ENCODE data around the gene OBSCN.
"Not testable (repeated sequence)": the region's sequence is repeated elsewhere in the genome, so short reads cannot be mapped to it uniquely, and the experiment has no call there.

Gene OBSCN

GRCh38 chr1:228219245-228219961 is 11.6 kb downstream of the OBSCN start:
- no peak overlapping the region for H3K27ac ChIP-seq (replicated peaks)
- TF ChIP-seq SPI1 (IDR thresholded peaks at IDR 0.05; ENCODE audit: borderline replicate concordance, low read depth), result no peak
- TF ChIP-seq GABPA (IDR thresholded peaks at IDR 0.05; ENCODE audit: low read depth), result no peak
- no peak for TF ChIP-seq POLR2AphosphoS5 (IDR thresholded peaks at IDR 0.05; ENCODE audit: low read depth)
- no peak for TF ChIP-seq REST (IDR thresholded peaks at IDR 0.05; ENCODE audit: insufficient replicate concordance, low read depth)
- no peak for TF ChIP-seq CTCF (IDR thresholded peaks at IDR 0.05; ENCODE audit: insufficient read depth, low read length)
- no peak for DNase-seq (ENCODE audit: low read depth in 1 of 2, low spot score in 1 of 2)
- no peak overlapping the region for H3K4me3 ChIP-seq (replicated peaks; ENCODE audit: insufficient read depth, low read length)
- H3K27me3 ChIP-seq (ENCODE audit: insufficient read depth, poor library complexity, severe bottlenecking), result peaks cover under 1% of the 10 kb centered on the region

DNA sequence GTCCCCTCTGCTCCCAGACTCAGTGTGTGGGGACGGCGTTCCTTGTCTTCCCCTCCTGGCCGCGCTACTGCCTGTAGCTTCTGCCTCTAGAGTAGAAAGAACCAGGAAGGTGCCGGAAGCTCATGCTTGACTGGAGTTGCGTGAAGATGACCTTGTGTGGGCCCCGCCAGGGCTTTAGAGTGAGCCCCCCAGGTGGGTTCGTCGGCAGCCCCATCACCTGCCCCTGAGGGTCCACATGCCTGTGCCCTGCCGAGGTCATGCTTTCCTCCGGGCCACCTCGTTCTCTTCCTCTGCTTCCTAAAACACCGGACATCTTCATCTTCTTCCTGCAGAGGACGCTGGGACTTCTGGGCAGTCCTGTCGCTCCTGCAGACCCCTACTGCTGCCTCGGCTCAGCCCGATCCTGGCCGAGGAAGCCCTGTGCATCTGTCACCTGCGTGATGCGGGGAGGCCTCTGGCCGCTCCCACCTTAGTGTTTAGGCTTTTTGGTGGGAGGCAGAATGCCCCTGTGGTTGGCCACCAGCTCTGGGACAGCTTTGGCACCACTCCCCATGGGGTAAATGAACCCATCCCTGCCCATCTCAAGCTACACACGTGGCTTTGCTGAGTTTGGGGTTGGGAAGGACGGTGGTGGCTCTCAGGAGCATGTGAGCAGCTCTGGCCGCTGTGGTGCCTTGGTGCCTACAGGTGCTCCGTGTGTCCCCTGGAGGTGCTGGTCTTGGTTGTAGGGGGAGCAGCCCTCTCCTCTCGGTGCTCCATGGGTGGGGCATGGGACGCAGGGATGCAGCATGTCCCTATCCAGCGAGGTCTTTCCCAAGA is 12.3 kb downstream of the OBSCN start:
- DNase-seq (ENCODE audit: low read depth in 1 of 2, low spot score in 1 of 2), result no peak
- TF ChIP-seq POLR2AphosphoS5 (IDR thresholded peaks at IDR 0.05; ENCODE audit: low read depth) (no peak), SPI1 (IDR thresholded peaks at IDR 0.05; ENCODE audit: borderline replicate concordance, low read depth) (no peak), REST (IDR thresholded peaks at IDR 0.05; ENCODE audit: insufficient replicate concordance, low read depth) (no peak), CTCF (IDR thresholded peaks at IDR 0.05; ENCODE audit: insufficient read depth, low read length) (no peak), GABPA (IDR thresholded peaks at IDR 0.05; ENCODE audit: low read depth) (no peak)
- Histone ChIP-seq H3K27me3 (ENCODE audit: insufficient read depth, poor library complexity, severe bottlenecking) (no peaks in the 10 kb centered on the region), H3K27ac (replicated peaks) (no peak overlapping the region), H3K4me3 (replicated peaks; ENCODE audit: insufficient read depth, low read length) (no peak overlapping the region)

GRCh38 chr1:228221097-228221496 is 13.3 kb downstream of the OBSCN start:
- not testable (repeated sequence) for DNase-seq (ENCODE audit: low read depth in 1 of 2, low spot score in 1 of 2); H3K27ac ChIP-seq (replicated peaks); H3K27me3 ChIP-seq (ENCODE audit: insufficient read depth, poor library complexity, severe bottlenecking); H3K4me3 ChIP-seq (replicated peaks; ENCODE audit: insufficient read depth, low read length)

DNA sequence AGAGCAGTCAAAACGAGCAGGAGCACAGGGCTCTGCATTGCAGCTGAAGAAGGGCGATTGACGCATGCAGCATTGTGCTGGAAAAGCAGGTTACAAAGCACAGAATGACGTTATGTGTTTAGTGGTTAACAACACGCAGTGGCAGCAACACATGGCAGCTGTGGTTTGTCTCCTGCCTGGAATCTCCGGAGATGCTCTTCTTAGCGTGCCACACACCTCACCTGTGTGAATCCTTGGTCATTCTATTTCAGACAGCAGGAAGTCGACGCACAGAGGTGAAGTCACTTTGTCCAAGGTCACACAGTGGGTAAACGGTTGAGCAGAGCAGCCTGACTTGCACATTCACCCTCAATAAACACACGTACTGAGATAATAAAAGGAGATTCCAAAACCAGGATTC is 14.7 kb downstream of the OBSCN start:
- no peak for DNase-seq (ENCODE audit: low read depth in 1 of 2, low spot score in 1 of 2)

More for the DNA sequence above, 14.7 kb downstream of the OBSCN start:
- Histone ChIP-seq H3K27ac (replicated peaks) (no peak overlapping the region), H3K27me3 (ENCODE audit: insufficient read depth, poor library complexity, severe bottlenecking) (no peaks in the 10 kb centered on the region), H3K4me3 (replicated peaks; ENCODE audit: insufficient read depth, low read length) (no peak overlapping the region)
- no peak for TF ChIP-seq GABPA (IDR thresholded peaks at IDR 0.05; ENCODE audit: low read depth)
- no peak for TF ChIP-seq POLR2AphosphoS5 (IDR thresholded peaks at IDR 0.05; ENCODE audit: low read depth)
- no peak for TF ChIP-seq REST (IDR thresholded peaks at IDR 0.05; ENCODE audit: insufficient replicate concordance, low read depth)
- no peak for TF ChIP-seq SPI1 (IDR thresholded peaks at IDR 0.05; ENCODE audit: borderline replicate concordance, low read depth)
- no peak for TF ChIP-seq CTCF (IDR thresholded peaks at IDR 0.05; ENCODE audit: insufficient read depth, low read length)

All from HL-60 (cell line).